Psoas muscle (tissue), 8 donors: ENCODE measurements around the gene ADRM1. TPM values are rescaled to one million over a fixed set of nuclear protein-coding genes. Genes with fewer than 3 reads are reported as not detected.

Experiments used
- ATAC-seq, 4 donors: fragments of 200-7000 bp; cut with Tn5 transposase; one replicate each; pipeline ENCODE4 v1.9.1; 2020; ENCODE audit warnings: moderate library complexity in 3 of 4, mild to moderate bottlenecking in 2 of 4
- DNase-seq, 2 donors: peaks; one replicate each; pipeline ENCODE4 v3.0.0-alpha.2; 2020
- H3K27ac ChIP-seq: fragments of 200-600 bp; one replicate; pipeline ENCODE4 v1.8.0; 2022
- H3K27me3 ChIP-seq, 3 donors: fragments of 200-600 bp in 1 of 3; one replicate each; pipeline versions ENCODE4 v1.6.1 to v1.8.0; 2013 to 2022; ENCODE audit warnings: low read length in 2 of 3, mild to moderate bottlenecking in 2 of 3, moderate library complexity in 1 of 3; ENCODE audit not compliant: insufficient read depth in 3 of 3
- H3K36me3 ChIP-seq, 2 donors: fragments of 200-600 bp in 1 of 2; one replicate each; pipeline versions ENCODE4 v1.6.1 to v1.8.0; 2013 to 2022; ENCODE audit warnings: low read depth in 1 of 2, mild to moderate bottlenecking in 1 of 2, moderate library complexity in 1 of 2; ENCODE audit not compliant: insufficient read depth in 1 of 2
- H3K4me1 ChIP-seq: fragments of 200-600 bp; one replicate; pipeline ENCODE4 v1.8.0; 2022
- H3K4me3 ChIP-seq: fragments of 200-600 bp; one replicate; pipeline ENCODE4 v1.8.0; 2022; ENCODE audit warnings: mild to moderate bottlenecking
- H3K9me3 ChIP-seq: fragments of 200-600 bp; one replicate; pipeline ENCODE4 v1.8.0; 2022
- WGBS, 3 donors: extraction: QIAGEN DNeasy Blood & Tissue Kit; methylation state at CpG; one replicate each; pipeline versions ENCODE4 v1.1.6 to v1.1.7; 2013; 5-methylcytosine and 5-hydroxymethylcytosine counted together
- intact Hi-C, 2 donors: fragments of 100-400 bp; cut with DNase I; formaldehyde crosslinking; loops; one replicate each; pipeline versions ENCODE4 v1.11.0 to v1.14.2; 2022
- polyA plus RNA-seq, 3 donors: library from polyadenylated mRNA; stranded (reverse); fragments of 200-250 nt; gene quantifications; one replicate each; pipeline ENCODE4 v1.2.3, GENCODE V29; 2013
- total RNA-seq, 4 donors: library from RNA; stranded (reverse); fragmentation: NEBNext Ultra II Directional in 2 of 4; extraction: Animal tissue kit (Norgen Biotek cat#: 25700) in 2 of 4; gene quantifications; one replicate each; pipeline versions ENCODE4 v1.2.1 to v1.2.4, GENCODE V29; 2021 to 2023
- TF ChIP-seq, protein P1 (sequence below): fragments of 200-600 bp; IDR thresholded peaks from one replicate; pipeline ENCODE4 v1.8.0; 2022; ENCODE audit warnings: antibody characterized with exemption
- donor health status: healthy with polysubstance abuse.
- donor health status: DM: no; HTN: no; CAD: no; lungs with moderate emphysema.
- donor health status: Bipolar disorder and iron deficiency.
- donor health status: healthy.
- donor health status: DM: yes; HTN: yes; CAD: no.
- donor health status: DM: no; HTN: no; CAD: no.
- donor health status: DM: no; HTN: no; CAD: no.
- donor health status: DM: yes; HTN: yes; CAD: no.

ADRM1 gene
- total and polyA plus RNA-seq, 7 donors = 142 to 603 (median 280) TPM

DNA sequence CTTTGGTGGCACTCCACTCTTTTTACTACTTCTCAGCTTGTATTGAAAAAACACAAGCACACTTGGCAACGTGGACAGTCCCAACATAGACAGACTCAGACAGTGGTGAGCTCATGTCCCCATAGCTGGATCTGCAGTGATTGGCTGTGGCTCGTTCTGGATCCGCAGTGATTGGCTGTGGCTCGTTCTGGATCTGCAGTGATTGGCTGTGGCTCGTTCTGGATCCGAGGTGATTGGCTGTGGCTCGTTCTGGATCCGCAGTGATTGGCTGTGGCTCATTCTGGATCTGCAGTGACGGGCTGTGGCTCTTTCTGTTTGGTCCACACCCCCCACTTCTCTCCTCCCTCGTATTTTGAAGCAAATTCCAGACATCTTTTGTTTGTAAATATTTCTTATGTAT, 36.5 kb upstream of the ADRM1 start:
- Histone ChIP-seq H3K27me3 (no peaks in the 10 kb centered on the region), H3K27ac (peak overlapping the region; percentile 95), H3K36me3 (peaks cover 0 to 56% of the 10 kb centered on the region in 2 donors), H3K9me3 (no peaks in the 10 kb centered on the region), H3K4me3 (no peak overlapping the region), H3K4me1 (peaks cover 23% of the 10 kb centered on the region)
- intact Hi-C loops = no loop called here
- 92 to 96% (median 95%) methylated on average over 10 of the region's 10 CpGs for WGBS, 3 donors
- no peak for ATAC-seq
- no peak for DNase-seq
- TF ChIP-seq, protein P1, sequence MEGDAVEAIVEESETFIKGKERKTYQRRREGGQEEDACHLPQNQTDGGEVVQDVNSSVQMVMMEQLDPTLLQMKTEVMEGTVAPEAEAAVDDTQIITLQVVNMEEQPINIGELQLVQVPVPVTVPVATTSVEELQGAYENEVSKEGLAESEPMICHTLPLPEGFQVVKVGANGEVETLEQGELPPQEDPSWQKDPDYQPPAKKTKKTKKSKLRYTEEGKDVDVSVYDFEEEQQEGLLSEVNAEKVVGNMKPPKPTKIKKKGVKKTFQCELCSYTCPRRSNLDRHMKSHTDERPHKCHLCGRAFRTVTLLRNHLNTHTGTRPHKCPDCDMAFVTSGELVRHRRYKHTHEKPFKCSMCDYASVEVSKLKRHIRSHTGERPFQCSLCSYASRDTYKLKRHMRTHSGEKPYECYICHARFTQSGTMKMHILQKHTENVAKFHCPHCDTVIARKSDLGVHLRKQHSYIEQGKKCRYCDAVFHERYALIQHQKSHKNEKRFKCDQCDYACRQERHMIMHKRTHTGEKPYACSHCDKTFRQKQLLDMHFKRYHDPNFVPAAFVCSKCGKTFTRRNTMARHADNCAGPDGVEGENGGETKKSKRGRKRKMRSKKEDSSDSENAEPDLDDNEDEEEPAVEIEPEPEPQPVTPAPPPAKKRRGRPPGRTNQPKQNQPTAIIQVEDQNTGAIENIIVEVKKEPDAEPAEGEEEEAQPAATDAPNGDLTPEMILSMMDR = no peak

DNA sequence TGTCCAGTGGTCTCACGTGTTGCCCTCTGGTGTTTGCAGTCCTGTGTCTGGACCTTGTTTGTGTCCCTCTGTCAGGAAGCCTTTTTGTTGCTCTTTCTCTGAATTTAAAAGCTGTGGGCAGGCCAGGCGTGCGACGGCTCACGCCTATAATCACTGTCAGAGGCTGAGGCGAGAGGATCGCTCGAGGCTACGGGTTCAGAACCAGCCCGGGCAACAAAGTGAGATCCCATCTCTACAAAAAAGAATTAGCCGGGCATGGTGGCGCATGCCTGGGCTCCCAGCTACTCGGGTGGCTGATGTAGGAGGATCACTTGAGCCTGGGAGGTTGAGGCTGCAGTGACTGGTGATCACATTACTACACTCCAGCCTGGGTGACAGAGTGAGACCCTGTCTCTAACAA, 35.9 kb upstream of the ADRM1 start:
- H3K27me3 ChIP-seq = no peaks in the 10 kb centered on the region
- peaks cover 0 to 56% of the 10 kb centered on the region in 2 donors for H3K36me3 ChIP-seq
- no peak overlapping the region for H3K4me3 ChIP-seq
- H3K27ac ChIP-seq = peak overlapping the region; percentile 95
- WGBS, 3 donors = 90 to 95% (median 92%) methylated on average over 13 of the region's 13 CpGs
- intact Hi-C loops = no loop called here
- peaks cover 23% of the 10 kb centered on the region for H3K4me1 ChIP-seq
- TF ChIP-seq, protein P1 = no peak
- DNase-seq = no peak
- ATAC-seq = peak in 2 of 4 donors; percentile 0 to 5
- no peaks in the 10 kb centered on the region for H3K9me3 ChIP-seq

DNA sequence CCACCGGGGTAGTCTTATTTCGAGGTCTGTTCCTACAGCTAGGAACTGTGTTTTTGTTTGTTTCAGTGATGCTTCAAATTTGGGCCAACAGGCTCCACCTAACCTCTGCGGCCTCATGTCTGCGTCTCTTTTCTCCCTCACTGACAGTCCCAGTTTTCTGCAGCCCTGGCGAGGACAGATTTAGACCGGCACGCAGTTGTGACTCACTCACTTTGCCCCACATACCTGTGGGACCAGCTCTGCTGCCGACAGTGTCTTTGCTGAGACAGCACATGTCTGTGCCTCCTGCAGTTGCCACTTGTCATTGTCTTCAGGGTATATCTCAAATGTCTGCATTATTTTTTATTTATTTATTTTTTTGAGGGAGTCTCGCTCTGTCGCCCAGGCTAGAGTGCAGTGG, 35.3 kb upstream of the ADRM1 start:
- peaks cover 0 to 56% of the 10 kb centered on the region in 2 donors for H3K36me3 ChIP-seq
- peak; percentile 67 to 89 for DNase-seq

DNA sequence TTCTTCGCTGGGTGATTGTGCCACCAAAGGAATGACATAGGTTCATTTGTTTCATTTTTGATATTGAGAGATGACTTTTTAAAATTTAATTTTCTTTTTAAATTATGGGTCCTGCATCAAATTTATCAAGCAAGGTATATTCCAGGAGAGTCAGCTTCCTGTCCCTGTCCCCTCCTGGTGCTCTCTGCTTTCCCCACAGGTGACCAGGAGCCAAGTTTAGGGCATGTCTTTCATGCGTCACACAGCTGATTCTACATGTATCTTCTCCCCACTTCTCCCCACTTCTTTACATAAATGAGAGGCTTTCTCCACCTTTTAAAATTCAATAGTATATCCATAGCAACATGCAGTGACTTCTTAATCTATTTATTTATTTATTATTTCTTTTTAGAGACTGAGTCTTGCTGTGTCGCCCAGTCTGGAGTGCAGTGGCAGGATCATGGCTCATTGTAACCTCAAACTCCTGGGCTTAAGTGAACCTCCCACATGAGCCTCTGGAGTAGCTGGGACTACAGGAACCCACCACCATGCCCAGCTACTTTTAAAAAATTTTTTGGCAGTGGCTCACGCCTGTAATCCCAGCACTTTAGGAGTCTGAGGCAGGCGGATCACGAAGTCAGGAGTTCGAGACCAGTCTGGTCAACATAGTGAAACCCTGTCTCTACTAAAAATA, 34.4 kb upstream of the ADRM1 start:
- WGBS, 3 donors = 56 to 81% (median 59%) methylated on average over 7 of the region's 7 CpGs
- H3K27ac ChIP-seq = peak overlapping the region; percentile 95
- peak; percentile 56 to 70 (median 62) for ATAC-seq
- TF ChIP-seq, protein P1 = no peak
- H3K27me3 ChIP-seq = no peaks in the 10 kb centered on the region
- peaks cover 0 to 56% of the 10 kb centered on the region in 2 donors for H3K36me3 ChIP-seq
- H3K4me1 ChIP-seq = peaks cover 23% of the 10 kb centered on the region
- H3K9me3 ChIP-seq = no peaks in the 10 kb centered on the region
- intact Hi-C loops = no loop called here
- H3K4me3 ChIP-seq = no peak overlapping the region
- DNase-seq = no peak

More for the DNA sequence above, 35.3 kb upstream of the ADRM1 start:
- TF ChIP-seq, protein P1 = no peak
- intact Hi-C loops = no loop called here
- no peaks in the 10 kb centered on the region for H3K27me3 ChIP-seq
- H3K27ac ChIP-seq = peak overlapping the region; percentile 95
- H3K9me3 ChIP-seq = no peaks in the 10 kb centered on the region
- peak; percentile 94 to 96 (median 96) for ATAC-seq
- peaks cover 23% of the 10 kb centered on the region for H3K4me1 ChIP-seq
- WGBS, 3 donors = 35 to 54% (median 44%) methylated on average over 10 of the region's 10 CpGs
- no peak overlapping the region for H3K4me3 ChIP-seq
